Hepatic stellate cell (primary cell): ENCODE results near the gene IL3.

Experiments
- DNase-seq: peaks from one replicate; pipeline ENCODE4 v3.0.0; 2011; ENCODE audit warnings: low spot score

The IL3 gene

GRCh38 chr5:132072528-132072927 is 12.1 kb downstream of the IL3 start:
- DNase-seq: no peak

GRCh38 chr5:132073231-132074013 is 13.0 kb downstream of the IL3 start, which contains the start of gene CSF2:
TSS of gene CSF2 (plus strand) at chr5:132073789. CDS start at chr5:132073824, 35 bp downstream.
- peak; percentile 60 for DNase-seq

- no peak for DNase-seq
Measured at GRCh38 chr5:132074091-132074771, 13.8 kb downstream of the IL3 start.

GRCh38 chr5:132074772-132075718 is 14.6 kb downstream of the IL3 start:
- DNase-seq: no peak

GRCh38 chr5:132075719-132076077 is 15.2 kb downstream of the IL3 start:
- no peak for DNase-seq

- DNase-seq: no peak
Measured at GRCh38 chr5:132076202-132076830, 15.9 kb downstream of the IL3 start.

- DNase-seq: no peak
Measured at GRCh38 chr5:132076983-132077382, 16.5 kb downstream of the IL3 start.

- DNase-seq: no peak
Measured at GRCh38 chr5:132079081-132079480, 18.6 kb downstream of the IL3 start.

- DNase-seq: no peak
Measured at GRCh38 chr5:132079619-132080018, 19.2 kb downstream of the IL3 start.

- DNase-seq: no peak
Measured at GRCh38 chr5:132080595-132080994, 20.1 kb downstream of the IL3 start.

- no peak for DNase-seq
Measured at GRCh38 chr5:132081458-132081857, 21.0 kb downstream of the IL3 start.

GRCh38 chr5:132082329-132083023 is 22.0 kb downstream of the IL3 start:
- DNase-seq: no peak

- no peak for DNase-seq
Measured at GRCh38 chr5:132083071-132083678, 22.7 kb downstream of the IL3 start.

- DNase-seq: no peak
Measured at GRCh38 chr5:132085686-132086085, 25.2 kb downstream of the IL3 start.

GRCh38 chr5:132086277-132086794 is 25.9 kb downstream of the IL3 start:
- peak; percentile 92 for DNase-seq

- DNase-seq: no peak
Measured at GRCh38 chr5:132087176-132087575, 26.7 kb downstream of the IL3 start.

GRCh38 chr5:132087661-132088060 is 27.2 kb downstream of the IL3 start:
- no peak for DNase-seq

- no peak for DNase-seq
Measured at GRCh38 chr5:132089363-132089762, 28.9 kb downstream of the IL3 start.

GRCh38 chr5:132090107-132090506 is 29.7 kb downstream of the IL3 start:
- no peak for DNase-seq

GRCh38 chr5:132093271-132093670 is 32.8 kb downstream of the IL3 start:
- DNase-seq: no peak
